Activated CD4-positive, CD25-positive, alpha-beta regulatory T cell (primary cell): ENCODE results near the gene POFUT2.
"Not testable (repeated sequence)": the region's sequence is repeated elsewhere in the genome, so short reads cannot be mapped to it uniquely, and the experiment has no call there.

Experiments used
- DNase-seq, 4 experiments: peaks; one replicate each; lab custom pipeline; 2025; lab: John Stamatoyannopoulos, UW

POFUT2 gene

DNA sequence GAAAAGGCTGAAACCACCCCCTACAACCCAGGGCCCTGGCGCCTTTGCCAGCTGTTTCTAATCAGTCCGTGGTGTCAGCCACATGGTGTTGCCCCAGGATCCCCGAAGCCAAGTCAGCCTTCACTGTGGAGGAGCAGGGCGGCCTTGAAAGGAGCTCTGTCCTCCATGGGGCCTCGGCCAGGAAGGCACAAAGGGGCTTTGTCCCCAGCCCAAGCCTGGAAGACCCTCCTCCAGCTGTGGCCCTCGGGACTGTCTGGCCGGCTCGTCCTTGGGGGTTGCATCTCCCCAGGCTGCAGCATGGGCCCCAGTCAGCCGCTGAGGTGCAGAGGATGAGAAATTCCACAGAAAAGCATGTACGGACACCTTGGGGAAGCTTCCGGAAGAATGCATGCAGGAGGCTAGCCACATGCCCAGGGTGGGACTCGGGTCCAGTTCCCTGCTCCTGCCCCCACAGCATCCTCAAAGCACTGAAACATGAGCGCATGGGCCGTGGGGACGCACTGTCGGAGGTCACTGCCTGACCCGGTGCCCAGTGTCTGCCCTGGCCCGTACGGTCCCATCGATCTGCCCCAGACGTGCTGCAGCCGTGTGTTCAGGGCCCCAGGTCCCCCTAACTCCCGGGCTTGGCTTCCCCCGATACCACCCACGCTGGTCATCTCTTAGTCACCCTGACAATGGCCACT lies 38.6 kb upstream of the POFUT2 start:
- DNase-seq, result no peak

DNA sequence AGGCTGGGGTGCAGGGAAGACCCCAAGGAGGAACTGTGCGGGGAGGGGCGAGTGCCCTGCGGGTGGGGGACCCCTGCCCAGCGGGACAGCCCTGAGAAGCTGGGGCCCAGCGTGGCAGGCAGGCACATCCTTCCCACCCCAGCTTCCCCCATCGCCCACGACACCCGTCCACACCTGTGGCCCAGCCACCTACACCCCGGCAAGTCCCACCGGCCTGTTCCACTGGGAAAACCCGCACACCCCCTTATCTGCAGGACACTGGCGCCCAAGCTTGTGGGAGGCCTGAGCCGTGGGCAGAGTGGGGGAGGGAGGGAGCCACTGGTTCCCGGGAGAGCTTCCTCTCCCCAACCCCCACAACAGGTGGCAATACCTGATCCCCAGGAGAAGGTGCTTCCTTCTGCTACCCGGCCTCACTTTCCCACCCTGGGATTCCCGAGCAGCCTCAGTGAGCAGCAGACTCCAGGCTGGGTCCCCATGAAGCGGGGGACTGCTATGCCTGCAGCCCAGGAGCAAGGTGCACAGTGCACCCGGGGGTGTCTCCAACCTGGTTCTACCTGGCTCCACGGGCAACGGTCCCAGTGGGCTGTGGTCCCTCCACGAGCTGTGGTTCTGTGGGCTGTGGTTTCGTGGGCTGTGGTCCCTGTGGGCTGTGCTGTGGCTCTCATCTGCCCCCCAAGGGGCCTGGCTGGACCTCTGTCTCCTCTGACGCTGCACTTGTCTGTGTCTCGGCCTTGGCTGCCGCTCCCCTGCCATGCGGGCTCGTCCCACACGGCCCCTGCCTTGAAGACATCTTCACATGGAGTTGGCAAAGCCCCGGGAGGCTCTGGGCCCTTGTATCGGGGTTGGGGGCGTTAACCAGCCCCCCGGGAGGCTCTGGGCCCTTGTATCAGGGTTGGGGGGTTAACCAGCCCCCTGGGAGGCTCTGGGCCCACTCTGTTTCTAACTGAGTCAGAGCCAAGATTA lies 37.8 kb upstream of the POFUT2 start:
- DNase-seq, result no peak

DNA sequence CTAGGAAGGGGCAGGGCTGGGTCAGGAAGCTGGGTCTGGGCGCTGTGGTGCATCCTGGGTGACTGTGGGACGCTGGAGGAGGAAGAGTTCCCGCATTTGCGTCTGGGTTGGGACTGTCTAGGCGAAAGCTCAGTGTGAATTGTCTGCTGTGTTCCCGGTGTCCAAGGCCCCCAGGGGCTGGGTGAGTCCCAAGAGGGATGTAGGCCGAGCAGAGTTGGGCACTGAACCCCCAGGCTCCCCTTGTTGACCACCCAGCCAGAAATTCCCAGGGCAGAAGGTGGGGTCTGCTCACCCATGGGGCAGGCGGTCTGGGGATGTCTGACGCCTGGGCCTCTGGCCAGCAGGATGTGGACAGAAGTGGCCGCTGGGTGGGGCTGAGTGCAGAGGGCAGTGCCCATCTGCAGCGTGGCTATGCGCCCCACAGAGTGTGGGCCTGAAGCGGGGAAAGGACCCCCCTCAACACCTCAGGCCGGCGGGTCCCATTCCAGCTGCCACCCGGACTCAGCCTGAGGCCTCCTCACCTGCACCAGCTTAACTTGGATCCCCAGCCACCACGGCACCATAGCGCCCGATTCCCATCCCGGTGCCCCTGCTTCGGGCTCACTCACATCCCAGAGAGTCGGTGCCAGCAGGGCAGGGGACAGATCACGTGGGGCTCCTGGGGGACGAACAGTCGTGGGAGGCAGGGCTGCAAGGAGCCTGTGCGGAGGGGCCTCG lies 37.0 kb upstream of the POFUT2 start:
- no peak for DNase-seq

DNA sequence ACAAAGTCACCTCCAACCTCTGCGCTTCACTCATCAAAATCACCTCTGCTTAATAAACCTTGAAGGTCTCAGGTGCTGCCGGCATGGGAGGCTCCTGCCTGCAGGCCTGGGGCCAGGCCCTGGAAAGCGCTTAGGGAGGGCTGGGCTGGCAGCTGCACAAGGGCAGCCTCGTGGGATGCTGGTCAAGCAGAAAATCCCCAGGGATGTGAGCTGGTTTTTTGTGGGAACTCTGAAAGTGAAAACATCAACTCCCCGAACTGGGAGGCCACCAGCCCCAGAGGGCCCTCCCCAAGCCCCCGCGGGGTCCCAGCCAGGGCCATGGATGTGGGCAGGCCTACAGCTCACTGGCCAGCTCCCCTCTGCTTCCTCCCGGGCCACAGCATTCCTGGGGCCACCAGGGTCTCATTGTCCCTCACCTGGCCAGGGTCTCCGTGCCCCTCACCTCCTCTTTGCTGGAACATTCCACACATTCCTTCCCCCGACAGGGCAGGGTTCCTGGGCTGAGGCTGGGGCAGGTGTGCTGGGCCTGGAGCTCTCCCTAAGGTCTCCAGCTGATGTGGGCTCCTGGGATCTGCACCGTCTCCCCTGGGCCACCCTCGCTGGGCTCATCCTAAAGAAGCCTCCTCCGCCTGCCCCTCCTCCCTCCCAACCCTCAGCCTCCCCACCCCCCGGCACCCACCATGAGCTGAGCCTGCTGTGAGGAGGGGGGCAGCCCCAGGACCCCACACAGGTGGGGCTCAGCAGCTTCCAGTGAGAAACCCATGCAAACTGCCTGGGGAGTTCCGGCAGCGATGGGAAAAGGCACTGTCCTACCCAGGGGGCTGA lies 36.0 kb upstream of the POFUT2 start:
- DNase-seq, result no peak

DNA sequence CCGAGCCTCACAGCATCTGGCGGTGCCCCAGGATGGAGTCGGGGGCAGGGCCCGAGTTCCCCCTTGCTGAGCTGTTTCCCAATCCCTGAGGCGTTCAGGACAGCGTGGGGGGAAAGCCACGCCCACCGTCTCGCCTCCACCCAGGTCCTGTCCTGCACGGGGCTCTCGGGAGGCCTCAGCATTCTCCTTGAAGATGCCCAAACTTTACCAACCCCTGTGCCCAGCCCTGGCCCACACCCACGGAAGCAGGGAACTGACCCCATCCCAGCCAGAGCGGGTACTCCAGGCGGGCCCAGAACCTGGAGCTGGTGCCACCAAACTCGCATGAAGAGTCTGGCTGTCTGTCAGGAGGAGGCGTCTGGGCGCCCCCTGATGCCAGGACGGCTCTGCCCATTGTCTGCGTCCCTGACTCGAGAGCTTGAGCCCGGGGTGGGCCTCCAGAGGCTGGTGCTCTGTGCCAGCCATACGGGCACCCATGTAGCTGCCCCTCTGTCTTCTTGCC lies 35.3 kb upstream of the POFUT2 start:
- no peak for DNase-seq

DNA sequence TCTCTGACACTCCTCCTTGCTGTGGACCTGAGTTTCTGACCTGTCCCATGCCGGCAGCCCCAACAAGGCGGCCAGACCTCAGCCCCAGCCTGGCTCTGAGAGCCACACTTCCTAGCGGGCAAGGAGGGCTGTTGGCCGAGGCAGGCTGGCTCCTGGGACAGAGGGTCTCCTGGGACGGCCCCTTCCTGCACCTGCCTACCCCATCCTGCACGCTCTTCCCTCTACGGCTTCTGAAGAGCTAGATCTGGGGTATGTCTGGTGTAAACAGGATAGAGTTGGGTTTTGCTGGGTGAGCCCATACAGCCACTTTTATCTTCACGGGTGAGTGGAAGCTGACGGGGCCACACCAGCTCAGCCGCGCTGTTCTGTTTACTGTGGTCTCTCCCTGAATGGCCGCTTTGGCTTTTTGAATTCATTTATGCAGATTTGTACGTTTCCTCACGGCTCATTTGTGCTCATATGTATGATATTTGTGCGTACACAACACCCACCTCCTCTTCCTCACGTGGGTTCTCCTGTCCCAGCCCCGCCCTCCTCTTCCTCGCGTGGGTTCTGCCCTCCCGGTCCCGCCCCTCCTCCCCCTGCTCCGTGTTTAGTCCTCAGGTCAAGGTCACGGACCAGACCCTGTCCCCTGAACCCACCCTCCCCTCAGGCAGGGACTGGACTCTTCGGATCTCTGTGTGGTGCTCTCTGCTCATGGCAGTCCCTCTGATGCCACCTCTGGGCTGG lies 34.7 kb upstream of the POFUT2 start:
- no peak for DNase-seq

DNA sequence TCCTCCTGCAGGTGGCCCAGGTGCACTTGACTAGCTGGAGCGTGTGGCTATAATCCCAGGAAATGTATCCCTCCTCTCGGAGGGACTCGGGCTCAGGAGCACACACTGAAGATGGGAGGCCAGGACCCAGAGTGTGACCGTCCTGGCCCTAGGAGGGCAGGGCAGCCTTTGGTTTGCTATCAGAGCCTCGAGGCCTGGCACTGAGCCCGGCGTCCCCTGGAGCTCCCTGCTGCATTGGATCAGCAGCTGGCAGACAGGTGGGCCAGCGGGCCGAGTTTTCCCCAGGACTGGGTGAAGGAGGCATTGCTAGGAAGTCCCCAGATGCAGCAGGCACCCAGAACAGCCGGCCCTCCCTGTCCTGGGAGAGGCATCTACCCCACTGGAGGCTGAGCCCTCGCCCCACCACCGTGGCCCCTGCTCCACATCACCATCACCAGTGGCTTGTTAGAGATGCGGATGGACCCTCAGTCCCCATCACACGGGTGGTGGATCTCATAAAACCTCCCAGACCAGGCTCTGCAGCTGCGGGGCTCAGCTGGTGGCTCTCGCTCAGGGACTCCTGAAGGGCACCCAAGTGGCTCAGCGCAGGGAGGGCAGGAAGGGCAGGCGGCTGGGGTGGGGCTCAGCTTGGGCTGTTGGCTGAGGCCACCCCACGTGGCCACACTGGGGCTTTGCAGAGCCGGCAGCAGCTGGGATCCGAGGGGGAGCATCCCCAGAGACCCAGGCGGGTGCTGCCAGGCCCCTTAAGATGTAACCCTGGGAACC lies 32.7 kb upstream of the POFUT2 start:
- DNase-seq, result no peak

DNA sequence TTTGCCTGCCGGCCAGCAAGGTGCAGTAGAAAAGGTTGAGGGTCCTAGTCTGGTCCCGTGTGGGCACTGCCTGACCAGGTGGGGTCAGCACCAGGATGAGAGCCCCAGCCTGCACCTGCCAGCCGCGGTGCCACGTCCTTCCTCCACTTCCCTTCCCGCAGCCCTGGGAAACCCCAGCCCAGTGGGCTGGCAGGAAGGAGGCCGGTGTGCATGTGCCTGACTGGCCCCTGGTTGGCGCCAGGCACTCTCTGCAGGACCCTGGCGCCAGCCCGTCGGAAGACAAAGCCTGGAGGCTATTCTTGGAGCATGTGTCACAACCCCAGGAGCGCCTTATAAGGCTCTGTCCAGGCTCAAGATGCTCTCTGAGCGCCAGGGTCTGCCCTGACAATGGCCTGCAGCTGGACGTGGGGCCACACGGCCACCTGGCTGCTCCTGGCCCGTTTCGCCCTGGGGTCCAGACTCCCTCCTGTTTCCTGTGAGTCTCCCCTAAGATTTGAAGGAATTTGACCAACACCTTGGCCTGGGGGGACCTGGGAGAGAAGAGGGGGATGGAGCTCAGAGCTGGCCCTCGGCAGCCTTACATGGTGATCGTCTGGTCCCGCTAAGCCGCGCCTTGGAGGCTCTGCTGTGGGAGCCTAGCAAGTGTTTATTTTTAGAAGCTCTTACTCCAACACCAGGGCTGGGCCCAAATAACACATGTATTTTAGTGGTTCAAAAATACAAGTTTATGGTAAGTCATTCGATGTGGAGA lies 31.9 kb upstream of the POFUT2 start:
- no peak for DNase-seq

DNA sequence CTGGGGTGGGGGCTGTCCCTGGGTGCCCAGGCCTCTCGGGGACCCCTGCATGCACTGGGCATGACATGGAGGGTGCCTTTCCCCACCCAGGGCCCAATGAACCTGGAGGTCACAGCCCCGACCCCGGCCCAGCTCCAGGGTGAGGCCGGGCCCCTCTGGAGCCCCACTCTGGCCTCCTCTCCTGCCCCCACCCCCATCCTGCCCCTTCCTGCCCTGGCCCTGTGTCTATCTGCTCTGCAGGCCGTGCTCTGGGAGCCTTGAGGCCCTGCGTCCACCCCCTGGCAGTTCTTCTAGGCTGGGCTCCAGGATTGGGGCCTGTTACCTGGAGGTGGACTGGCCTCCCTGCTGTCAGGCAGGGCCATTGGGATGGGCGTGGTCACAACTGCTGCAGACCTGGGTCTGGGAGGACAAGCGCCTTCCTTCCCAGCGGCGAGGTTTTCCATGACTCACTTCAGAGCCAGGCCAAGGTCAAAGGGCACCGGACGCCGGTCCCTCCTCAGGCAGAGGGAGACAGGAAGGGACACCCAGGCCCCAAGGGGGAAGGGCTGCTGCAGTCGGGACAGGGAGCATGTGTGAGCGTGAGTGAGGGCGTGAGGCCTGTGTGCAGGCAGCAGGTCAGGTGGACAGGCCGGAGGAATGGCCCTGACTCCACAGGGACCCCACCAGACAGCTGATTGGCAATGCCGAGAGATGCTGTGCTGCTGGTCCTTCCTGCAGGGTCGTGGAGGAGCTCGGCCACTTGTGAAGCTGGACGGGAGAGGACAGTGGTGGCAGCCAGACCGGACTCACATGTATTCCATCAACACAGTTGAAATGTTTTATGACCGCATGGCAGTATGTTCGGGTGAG lies 31.1 kb upstream of the POFUT2 start:
- no peak for DNase-seq

DNA sequence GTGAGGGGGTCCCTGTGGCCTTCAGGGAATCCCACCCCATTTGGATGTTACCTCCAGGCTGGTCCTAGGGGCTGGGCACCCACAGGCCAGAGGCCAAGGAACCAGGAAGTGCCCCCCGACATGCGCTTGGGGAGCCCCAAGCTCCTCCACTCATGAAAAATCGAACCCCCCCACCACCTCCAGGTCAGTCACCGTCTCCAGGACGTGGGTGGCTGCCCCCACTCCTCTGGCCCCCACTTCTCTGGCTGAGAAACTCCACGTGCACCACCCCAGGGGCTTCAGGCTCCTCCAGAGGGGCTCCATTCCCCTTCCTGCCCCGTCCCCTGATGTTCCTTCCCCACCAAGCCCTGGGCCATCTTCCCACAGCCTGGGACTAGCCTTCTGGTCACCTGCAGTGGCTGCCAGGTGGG lies 30.5 kb upstream of the POFUT2 start:
- no peak for DNase-seq

DNA sequence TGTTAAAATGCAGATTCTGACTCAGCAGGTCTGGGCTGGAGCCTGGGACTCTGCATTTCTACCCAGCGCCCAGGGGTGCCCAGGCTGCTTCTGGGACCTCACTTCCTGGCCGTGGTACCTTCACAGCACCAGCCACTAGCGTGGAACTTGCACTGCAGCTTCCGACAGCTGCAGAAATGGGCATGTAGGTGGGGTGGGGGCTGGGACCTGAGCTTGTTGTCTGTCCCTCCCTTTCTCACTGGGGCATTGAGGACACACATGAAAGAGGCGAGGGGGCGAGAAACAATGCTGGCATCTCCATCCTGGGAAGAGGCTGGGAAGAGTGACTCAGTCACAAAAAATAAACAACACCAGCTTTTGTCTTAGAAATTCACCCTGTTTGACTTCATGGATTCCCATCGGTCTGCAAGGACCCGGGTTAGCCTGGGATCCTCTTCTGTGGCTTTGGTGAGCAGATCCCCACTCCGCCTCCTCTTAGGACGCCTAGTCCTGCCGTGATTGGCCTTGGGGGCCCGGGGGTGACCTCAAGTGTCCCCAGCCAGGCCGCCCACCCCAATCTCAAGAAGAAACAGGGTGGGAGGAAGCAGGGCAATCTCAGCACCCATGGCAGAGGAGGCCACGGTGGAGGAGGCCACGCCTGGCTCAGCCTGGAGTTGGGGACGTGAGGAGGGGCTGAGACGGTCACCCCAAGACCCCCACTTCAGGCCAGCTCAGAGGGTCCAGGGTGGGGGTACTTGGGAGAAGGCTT lies 29.9 kb upstream of the POFUT2 start:
- no peak for DNase-seq

DNA sequence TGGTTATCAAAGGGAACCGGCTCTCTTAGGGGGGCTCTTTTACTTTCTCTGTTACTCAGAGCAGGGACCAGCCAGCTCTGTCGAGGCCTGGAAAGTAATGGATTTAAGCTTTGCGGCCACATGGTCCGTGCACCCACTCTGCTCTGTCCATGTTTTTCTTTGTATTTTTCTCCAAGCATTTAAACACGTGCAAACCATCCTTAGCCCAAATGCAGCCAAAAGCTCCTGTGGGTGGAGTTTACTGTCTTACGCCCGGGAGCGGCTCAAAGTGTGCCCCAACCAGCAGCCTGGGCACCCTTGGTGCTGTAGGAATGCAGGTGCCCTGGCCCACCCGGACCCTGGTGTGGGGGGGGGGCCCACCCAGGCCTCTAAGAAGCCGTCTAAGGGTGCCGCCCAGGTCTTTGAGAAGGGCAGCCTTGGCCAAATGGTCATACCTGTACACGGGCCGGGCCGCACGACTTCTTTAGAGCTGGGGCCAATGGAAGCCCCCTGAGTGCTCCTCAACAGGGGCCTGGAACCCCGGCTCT lies 29.2 kb upstream of the POFUT2 start:
- no peak for DNase-seq

DNA sequence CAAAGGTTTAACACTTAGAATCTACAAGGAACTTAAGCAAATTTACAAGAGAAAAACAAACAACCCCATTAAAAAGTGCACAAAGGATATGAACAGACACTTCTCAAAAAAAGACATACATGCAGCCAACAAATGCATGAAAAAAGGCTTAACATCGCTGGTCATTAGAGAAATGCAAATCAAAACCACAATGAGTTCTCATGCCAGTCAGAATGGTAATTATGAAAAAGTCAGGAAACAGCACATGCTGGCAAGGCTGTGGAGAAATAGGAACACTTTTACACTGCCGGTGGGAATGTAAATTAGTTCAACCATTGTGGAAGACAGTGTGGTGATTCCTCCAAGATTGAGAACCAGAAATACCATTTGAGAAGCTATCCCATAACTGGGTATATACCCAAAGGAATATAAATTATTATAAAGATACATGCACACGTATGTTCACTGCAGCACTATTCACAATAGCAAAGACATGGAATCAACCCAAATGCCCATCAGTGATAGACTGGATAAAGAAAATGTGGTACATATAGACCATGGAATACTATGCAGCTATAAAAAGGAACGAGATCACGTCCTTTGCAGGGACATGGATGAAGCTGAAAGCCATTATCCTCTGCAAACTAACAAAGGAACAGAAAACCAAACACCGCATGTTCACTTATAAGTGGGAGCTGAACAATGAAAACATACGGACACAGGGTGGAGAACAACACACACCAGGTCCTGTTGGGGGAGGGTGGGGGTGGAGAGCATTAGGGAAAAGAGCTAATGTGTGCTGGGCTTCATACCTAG lies 28.2 kb upstream of the POFUT2 start:
- DNase-seq, result not testable (repeated sequence)

DNA sequence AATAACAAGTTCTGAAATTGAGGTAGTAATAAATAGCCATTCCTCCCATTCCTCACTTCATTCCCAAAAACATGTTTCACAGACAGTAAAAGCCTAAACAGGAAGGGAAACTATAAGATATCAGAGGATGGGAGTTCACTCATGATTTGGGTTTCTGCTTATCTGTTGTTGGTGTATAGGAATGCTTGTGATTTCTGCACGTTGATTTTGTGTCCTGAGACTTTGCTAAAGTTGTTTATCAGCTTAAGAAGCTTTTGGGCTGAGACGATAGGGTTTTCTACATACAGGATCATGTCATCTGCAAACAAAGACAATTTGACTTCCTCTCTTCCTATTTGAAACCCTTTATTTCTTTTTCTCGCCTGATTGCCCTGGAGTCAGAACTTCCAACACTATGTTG lies 26.0 kb upstream of the POFUT2 start:
- DNase-seq, result no peak

DNA sequence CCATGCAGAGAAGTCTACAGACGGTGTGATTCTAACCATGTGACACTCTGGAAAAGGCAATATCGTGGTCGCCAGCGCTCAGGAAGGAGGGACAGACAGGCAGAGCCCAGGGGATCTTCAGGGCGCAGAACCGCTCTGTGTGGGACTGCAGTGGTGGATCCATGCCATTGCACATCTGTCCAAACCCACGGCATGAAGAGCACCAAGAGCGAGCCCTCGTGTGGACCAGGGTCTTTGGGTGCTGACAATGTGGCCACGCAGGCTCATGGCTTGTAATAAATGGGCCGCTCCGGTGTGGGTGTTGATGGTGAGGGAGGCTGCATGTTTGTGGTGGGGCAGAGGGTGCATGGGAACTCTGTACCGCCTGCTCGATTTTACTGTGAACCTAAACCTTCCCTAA lies 25.3 kb upstream of the POFUT2 start:
- no peak for DNase-seq

DNA sequence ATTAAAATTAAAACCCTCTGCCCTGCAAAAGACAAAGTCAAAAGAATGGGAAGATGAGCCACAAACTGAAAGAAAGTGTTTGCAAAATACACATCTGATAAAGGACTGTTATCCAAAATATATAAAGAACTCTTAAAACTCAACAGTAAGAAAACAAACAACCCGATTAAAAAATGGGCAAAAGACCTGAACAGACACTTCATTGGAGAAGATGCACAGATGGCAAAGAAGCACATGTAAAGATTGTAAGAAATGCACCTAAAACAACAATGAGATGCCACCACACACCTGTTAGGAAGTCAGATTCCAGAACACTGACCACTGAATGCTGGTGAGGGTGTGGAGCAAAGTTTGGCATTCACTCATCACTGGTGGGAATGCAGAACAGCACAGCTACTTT lies 24.6 kb upstream of the POFUT2 start:
- no peak for DNase-seq

DNA sequence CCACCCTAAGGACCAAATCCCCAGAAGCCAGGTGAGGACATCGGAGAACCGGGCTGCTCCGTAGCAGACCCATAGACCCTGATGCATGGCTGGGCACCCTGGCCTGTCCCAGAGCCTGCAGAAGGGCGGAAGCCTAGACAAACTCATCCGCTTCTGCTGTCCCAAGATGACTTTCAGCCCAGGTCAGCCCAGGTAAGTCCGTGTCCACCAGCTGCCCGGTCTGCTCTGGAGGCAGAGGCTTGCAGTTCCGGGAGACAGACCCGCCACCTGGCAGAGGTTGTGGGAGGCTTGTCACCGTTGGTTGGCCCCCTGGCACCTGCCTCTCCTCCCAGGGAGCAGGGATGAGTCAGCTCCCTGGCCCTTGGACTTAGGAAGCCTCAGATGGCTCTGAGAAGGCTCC lies 22.8 kb upstream of the POFUT2 start:
- DNase-seq, result no peak
